Activated CD8-positive, alpha-beta memory T cell treated with anti-CD3 and anti-CD28 coated beads, Interleukin-2, amount 50 U/mL, for 4 hours (primary cell): ENCODE data around the gene LAMP5.

Source experiments
- DNase-seq: peaks from one replicate; pipeline ENCODE4 v3.0.0-alpha.2; 2020

LAMP5 gene

DNA sequence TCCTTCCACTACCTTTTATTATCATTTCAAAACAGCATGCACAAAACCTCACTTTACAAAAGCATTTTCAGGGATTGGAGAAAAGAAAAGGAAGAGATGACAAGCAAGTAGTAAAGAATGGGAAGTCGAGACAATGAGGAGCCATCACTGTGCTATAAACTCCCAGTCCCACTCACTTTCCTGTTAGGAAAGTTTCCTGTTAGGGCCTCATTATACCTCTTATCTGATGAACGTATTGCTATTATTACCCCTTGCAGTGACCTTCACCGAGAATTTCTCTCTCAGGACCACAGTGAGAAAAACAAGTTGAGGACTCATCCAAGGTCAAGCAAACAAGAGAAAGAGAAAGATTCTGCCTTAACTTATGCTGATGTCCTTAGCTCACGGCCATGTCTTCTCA, 28.8 kb downstream of the LAMP5 start:
- DNase-seq = no peak

GRCh38 chr20:9550283-9550682, 35.9 kb downstream of the LAMP5 start:
- no peak for DNase-seq

DNA sequence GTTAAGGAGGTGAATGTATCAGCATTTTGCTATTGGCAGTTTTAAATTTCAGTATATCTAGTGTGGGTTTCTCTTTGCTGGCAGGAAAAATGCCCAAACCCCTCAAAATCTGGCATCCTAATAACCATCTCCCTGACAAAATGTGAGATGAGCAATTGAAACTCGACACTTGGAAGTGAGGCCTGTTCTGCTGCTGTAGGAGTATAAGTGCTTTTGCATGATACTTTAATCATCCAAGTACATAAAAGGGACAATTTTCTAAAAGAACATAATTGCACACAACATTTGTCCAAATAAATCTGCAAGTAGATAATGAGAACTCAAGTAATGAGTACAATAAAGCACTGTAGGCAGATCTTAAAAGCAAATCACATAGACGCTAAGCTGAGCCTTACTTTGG, 36.5 kb downstream of the LAMP5 start:
- DNase-seq = no peak

- no peak for DNase-seq
Measured at GRCh38 chr20:9551808-9552550, 37.6 kb downstream of the LAMP5 start.

DNA sequence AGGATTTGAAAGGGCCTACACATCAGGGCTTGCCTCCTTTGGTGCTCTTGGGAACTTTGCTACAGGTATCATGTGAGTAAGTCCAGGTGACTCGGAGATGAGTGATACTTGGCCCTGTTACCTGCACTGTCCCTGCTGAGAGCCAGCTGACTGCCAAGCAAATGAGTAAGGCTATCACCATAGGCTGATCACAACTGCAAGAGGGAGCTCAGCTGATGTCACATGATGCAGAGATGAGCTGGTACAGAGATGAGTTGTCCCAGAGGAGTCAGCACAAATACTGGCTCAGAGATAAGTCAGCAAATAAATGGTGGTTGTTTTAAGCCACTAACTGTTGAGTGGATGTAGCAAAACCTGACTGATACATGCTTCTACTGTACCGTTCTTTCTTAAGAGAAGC, 41.4 kb downstream of the LAMP5 start:
- DNase-seq = no peak

GRCh38 chr20:9557411-9557810, 43.0 kb downstream of the LAMP5 start:
- DNase-seq = no peak

GRCh38 chr20:9565910-9566550, 51.6 kb downstream of the LAMP5 start:
- no peak for DNase-seq

GRCh38 chr20:9566977-9567376, 52.6 kb downstream of the LAMP5 start:
- no peak for DNase-seq

GRCh38 chr20:9570612-9571011, 56.2 kb downstream of the LAMP5 start:
- no peak for DNase-seq

DNA sequence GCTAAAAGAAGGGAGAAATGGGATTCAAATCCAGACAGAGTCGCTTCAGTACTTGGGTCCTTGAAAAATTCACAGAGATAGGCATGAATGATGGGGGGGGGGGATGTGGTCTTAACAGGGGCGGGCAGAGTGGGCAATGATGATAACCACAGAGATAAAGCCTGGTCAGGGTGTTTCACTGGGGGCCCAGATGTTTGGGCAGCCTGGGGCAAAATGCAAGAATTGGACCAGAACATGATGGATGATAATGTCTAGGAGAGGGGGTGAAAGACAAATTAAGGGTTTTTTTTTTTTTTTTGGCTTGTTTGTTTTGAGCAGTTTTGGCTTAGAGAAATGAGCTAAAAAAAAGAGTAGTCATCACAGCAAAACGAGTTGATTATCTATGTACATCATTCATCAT, 57.4 kb downstream of the LAMP5 start:
- DNase-seq = no peak

DNA sequence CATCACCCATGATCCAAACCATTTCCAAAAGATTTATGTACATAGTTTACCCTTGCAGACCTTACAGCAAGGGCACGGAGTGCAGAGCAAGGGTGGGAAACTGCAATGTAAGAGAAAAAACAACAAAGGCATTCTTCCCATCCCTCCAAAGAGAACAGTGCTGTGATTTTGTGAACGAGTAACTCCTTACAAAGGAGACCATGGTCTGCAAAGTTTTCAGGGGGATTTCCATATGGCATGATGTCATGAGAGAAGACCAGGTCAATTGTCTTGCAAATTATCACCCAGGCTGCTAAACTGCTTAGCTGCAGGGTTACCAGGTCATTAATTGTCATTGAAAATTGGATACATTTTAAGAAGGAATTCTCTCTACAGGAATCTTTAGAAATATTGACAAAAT, 58.3 kb downstream of the LAMP5 start:
- DNase-seq = no peak

- DNase-seq = no peak
Measured at GRCh38 chr20:9573335-9574151, 59.2 kb downstream of the LAMP5 start.

- DNase-seq = no peak
Measured at GRCh38 chr20:9574181-9574580, 59.8 kb downstream of the LAMP5 start.

- DNase-seq = no peak
Measured at GRCh38 chr20:9574776-9575175, 60.4 kb downstream of the LAMP5 start.

GRCh38 chr20:9575836-9576235, 61.4 kb downstream of the LAMP5 start:
- DNase-seq = no peak

- no peak for DNase-seq
Measured at GRCh38 chr20:9576695-9577094, 62.3 kb downstream of the LAMP5 start.

DNA sequence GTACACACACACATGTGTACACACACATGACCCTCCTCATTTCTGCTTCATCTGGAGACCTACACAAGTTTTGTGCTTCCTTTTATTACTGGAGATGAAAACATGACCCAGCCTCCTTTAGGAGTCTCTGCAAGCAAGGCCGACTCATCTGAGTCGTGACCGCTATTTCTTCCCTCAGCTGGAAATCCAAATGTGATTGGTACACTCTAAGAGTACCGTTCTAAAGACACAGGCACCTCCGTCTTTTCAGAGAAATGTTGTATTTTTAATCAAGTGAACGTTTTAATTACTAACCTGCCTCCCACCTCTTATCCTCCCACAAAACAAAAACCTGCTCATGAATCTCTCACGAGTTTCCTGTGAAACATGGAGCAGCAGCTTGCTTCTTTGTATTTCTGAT, 63.0 kb downstream of the LAMP5 start:
- DNase-seq = no peak

GRCh38 chr20:9578594-9578993, 64.2 kb downstream of the LAMP5 start:
- DNase-seq = no peak
